H1 (cell line): ENCODE data around the gene NUBP1. TPM values are rescaled to one million over a fixed set of nuclear protein-coding genes. Genes with fewer than 3 reads are reported as not detected.
A peak's percentile ranks its signal among the peaks of the same experiment; 100 is the strongest.

Experiments
- ASH2L ChIP-seq: fragments of 200-600, 300-600 bp; sonication (generic); IDR thresholded peaks from one replicate; pipeline ENCODE4 v1.7.1; 2017; ENCODE audit warnings: low read length
- EP300 ChIP-seq, 2 experiments: IDR thresholded peaks; 1 replicate in 1 of 2; 2 replicates in 1 of 2; pipeline ENCODE4 v1.6.1; 2011 to 2012; ENCODE audit warnings: low read depth in 2 of 2, low read length in 2 of 2, mild to moderate bottlenecking in 2 of 2, borderline replicate concordance in 1 of 2, inconsistent platforms in 1 of 2, moderate library complexity in 1 of 2
- FOSL1 ChIP-seq: IDR thresholded peaks from 2 replicates; pipeline ENCODE4 v1.6.1; 2011; ENCODE audit warnings: mild to moderate bottlenecking, low read depth, low read length, moderate library complexity; ENCODE audit not compliant: insufficient read depth
- JUND ChIP-seq: IDR thresholded peaks from 2 replicates; pipeline ENCODE4 v1.6.1; 2011; ENCODE audit warnings: mild to moderate bottlenecking, improper control_type of control experiment, low read length
- RBBP5 ChIP-seq: IDR thresholded peaks from 2 replicates; pipeline ENCODE4 v1.7.1; 2012; ENCODE audit warnings: low read depth, mild to moderate bottlenecking, inconsistent platforms, low read length, moderate library complexity, borderline replicate concordance
- RFX5 ChIP-seq: IDR thresholded peaks from 2 replicates; pipeline ENCODE4 v1.6.1; 2011; ENCODE audit warnings: low read depth, low read length, improper control_type of control experiment, borderline replicate concordance
- SIN3A ChIP-seq, 2 experiments: IDR thresholded peaks in 1 of 2; conservative IDR thresholded peaks in 1 of 2; 2 replicates each; pipeline ENCODE4 v1.6.1; 2011 to 2012; ENCODE audit warnings: low read length in 2 of 2, improper control_type of control experiment in 1 of 2, low read depth in 1 of 2, mild to moderate bottlenecking in 1 of 2
- polyA plus RNA-seq, 7 experiments: library from polyadenylated mRNA; depleted of rRNA in 3 of 7; stranded (reverse) in 5 of 7; unstranded in 2 of 7; fragments of >200 nt in 5 of 7; fragments of 200-250 nt in 2 of 7; gene quantifications; 1 replicate in 5 of 7; 2 replicates in 1 of 7; 4 replicates in 1 of 7; pipeline versions ENCODE4 v1.2.1 to v1.2.3, GENCODE V29; 2011 to 2013; ENCODE audit warnings: missing spikeins in 2 of 7, mixed read lengths in 2 of 7
- total RNA-seq: library from RNA; stranded (reverse); fragmentation: NEBNext Ultra II Directional; extraction: Animal tissue kit (Norgen Biotek cat#: 25700); gene quantifications from 2 replicates; pipeline ENCODE4 v1.2.1, GENCODE V29; 2021
- TF ChIP-seq, protein P1 (sequence below): IDR thresholded peaks from 2 replicates; pipeline ENCODE4 v1.6.1; 2012; ENCODE audit warnings: inconsistent platforms
- TF ChIP-seq, protein P2 (sequence below): IDR thresholded peaks from 2 replicates; pipeline ENCODE4 v1.6.1; 2012; ENCODE audit warnings: inconsistent platforms

The NUBP1 gene
- total and polyA plus RNA-seq, 2 of the 8 experiments (the other 6 are each of a cell fraction or from before 2014, with no cell fraction given), result 28.2 to 32.2 TPM

DNA sequence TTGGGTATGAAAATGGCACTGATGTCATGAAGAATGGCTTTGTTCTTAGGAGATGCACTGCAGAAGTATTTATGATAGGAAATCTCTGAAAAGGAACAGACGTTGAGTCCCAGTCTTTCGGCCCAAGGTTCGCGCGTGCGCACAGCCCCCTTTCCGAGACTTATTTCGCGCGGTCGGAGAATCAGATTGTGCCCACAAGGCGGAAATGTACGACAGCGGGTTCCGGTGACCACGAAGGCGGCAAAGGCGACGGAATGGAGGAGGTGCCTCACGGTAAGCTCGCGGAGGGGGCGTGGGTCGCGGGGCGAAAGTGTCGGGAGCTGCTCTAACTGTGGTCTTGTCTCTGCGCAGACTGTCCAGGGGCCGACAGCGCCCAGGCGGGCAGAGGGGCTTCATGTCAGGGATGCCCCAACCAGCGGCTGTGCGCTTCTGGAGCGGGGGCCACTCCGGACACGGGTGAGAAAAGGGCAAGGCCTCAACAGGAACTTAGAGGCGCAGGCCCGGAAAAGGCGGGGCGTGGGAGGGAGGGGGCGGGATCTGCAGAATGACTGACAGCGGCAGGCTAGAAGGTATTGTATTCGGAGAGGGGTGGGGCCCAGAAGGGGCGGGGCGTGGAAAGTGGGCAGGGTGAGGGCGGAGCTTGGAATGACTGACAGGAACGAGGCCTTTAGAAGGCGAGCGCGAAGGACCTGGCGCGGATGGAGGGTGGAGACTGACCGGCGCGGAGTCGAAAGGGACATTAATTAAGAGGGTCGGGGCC, at the start of gene NUBP1 (continued):
- TF ChIP-seq RBBP5 (0 out of 2 replicates have a peak, but pooled peaks have one; percentile 66), SIN3A (conservative IDR thresholded peaks at IDR 0.05 in 1 of 2, IDR thresholded peaks at IDR 0.05 in 1 of 2; ENCODE audit: low read depth in 1 of 2, low read length in 2 of 2) (peak; percentile 45 to 69; a peak in 1 of 4 replicates), EP300 (IDR thresholded peaks at IDR 0.05; ENCODE audit: borderline replicate concordance in 1 of 2, low read depth in 2 of 2, low read length in 2 of 2) (no peak), JUND (no peak), ASH2L (peak; percentile 89), FOSL1 (no peak), RFX5 (no peak)
- TF ChIP-seq, protein P1, sequence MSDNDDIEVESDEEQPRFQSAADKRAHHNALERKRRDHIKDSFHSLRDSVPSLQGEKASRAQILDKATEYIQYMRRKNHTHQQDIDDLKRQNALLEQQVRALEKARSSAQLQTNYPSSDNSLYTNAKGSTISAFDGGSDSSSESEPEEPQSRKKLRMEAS, result peak; percentile 68
- TF ChIP-seq, protein P2, sequence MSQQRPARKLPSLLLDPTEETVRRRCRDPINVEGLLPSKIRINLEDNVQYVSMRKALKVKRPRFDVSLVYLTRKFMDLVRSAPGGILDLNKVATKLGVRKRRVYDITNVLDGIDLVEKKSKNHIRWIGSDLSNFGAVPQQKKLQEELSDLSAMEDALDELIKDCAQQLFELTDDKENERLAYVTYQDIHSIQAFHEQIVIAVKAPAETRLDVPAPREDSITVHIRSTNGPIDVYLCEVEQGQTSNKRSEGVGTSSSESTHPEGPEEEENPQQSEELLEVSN, result peak; percentile 86
